Activated naive CD4-positive, alpha-beta T cell (primary cell): ENCODE data around the gene TMEM51.
"Not testable (repeated sequence)": the region's sequence is repeated elsewhere in the genome, so short reads cannot be mapped to it uniquely, and the experiment has no call there.

Experiments used
- DNase-seq, 4 experiments: peaks; one replicate each; lab custom pipeline; 2025; lab: John Stamatoyannopoulos, UW

TMEM51 gene

GRCh38 chr1:15154480-15155036 lies 1.0 kb downstream of the TMEM51 start:
- DNase-seq = no peak

- DNase-seq = no peak
Measured at GRCh38 chr1:15155191-15155590, 1.6 kb downstream of the TMEM51 start.

GRCh38 chr1:15155888-15156741 lies 2.6 kb downstream of the TMEM51 start:
- no peak for DNase-seq

GRCh38 chr1:15156807-15157380 lies 3.3 kb downstream of the TMEM51 start:
- no peak for DNase-seq

GRCh38 chr1:15157524-15158399 lies 4.2 kb downstream of the TMEM51 start:
- DNase-seq = no peak

- no peak for DNase-seq
Measured at GRCh38 chr1:15158506-15159165, 5.1 kb downstream of the TMEM51 start.

GRCh38 chr1:15159166-15159555 lies 5.6 kb downstream of the TMEM51 start:
- no peak for DNase-seq

GRCh38 chr1:15160626-15161025 lies 7.1 kb downstream of the TMEM51 start:
- DNase-seq = no peak

GRCh38 chr1:15167386-15167785 lies 13.8 kb downstream of the TMEM51 start:
- no peak for DNase-seq

- no peak for DNase-seq
Measured at GRCh38 chr1:15168479-15168878, 14.9 kb downstream of the TMEM51 start.

- DNase-seq = no peak
Measured at GRCh38 chr1:15170071-15170470, 16.5 kb downstream of the TMEM51 start.

- DNase-seq = no peak
Measured at GRCh38 chr1:15171271-15171908, 17.8 kb downstream of the TMEM51 start.

- DNase-seq = no peak
Measured at GRCh38 chr1:15172405-15173259, 19.1 kb downstream of the TMEM51 start.

- no peak for DNase-seq
Measured at GRCh38 chr1:15173863-15174614, 20.5 kb downstream of the TMEM51 start.

- DNase-seq = no peak
Measured at GRCh38 chr1:15174615-15174983, 21.1 kb downstream of the TMEM51 start.

- not testable (repeated sequence) for DNase-seq
Measured at GRCh38 chr1:15175324-15176094, 22.0 kb downstream of the TMEM51 start.

- no peak for DNase-seq
Measured at GRCh38 chr1:15176120-15176519, 22.6 kb downstream of the TMEM51 start.

GRCh38 chr1:15176898-15177665 lies 23.5 kb downstream of the TMEM51 start:
- no peak for DNase-seq
